A549 (cell line): ENCODE results near the gene PRKCE. TPM values are rescaled to one million over a fixed set of nuclear protein-coding genes. Genes with fewer than 3 reads are reported as not detected.

Experiments
- ATAC-seq, 2 experiments: fragments of 200-7000 bp in 1 of 2; fragments of >200 bp in 1 of 2; cut with Nextera tagmentation in 1 of 2; cut with Tn5 transposase in 1 of 2; 3 replicates each; pipeline versions ENCODE4 v1.8.0 to v1.9.1; 2018 to 2020; ENCODE audit warnings: mild to moderate bottlenecking in 1 of 2, moderate library complexity in 1 of 2
- CTCF ChIA-PET: fragments of 300-600 bp; sonication (Branson Sonifier 250); formaldehyde crosslinking; extraction: SDS; loops from one replicate; lab custom pipeline; 2021; ENCODE audit warnings: antibody characterized with exemption, inconsistent platforms; lab: Yijun Ruan, JAX
- POLR2A ChIA-PET: fragments of 350-600 bp; formaldehyde crosslinking; extraction: SDS; loops from one replicate; lab custom pipeline; 2021; ENCODE audit warnings: antibody characterized with exemption, inconsistent platforms; lab: Yijun Ruan, JAX
- DNase-seq, 2 experiments: peaks; one replicate each; pipeline versions ENCODE4 v3.0.0 to v3.0.0-alpha.2; 2011 to 2016; ENCODE audit warnings: low read depth in 1 of 2, low spot score in 1 of 2
- FAIRE-seq: peaks from 2 replicates; lab custom pipeline; 2011; peaks lifted over from hg19 to GRCh38; lab: Jason Lieb, UNC
- H3K27ac ChIP-seq, 2 experiments: fragments of >200 bp; sonication (Bioruptor Twin); formaldehyde crosslinking; 3 replicates each; pipeline ENCODE4 v1.5.1; 2016 to 2017
- H3K4me1 ChIP-seq: fragments of >200 bp; sonication (Bioruptor Twin); formaldehyde crosslinking; 3 replicates; pipeline ENCODE4 v1.6.1; 2016
- H3K4me2 ChIP-seq: fragments of >200 bp; sonication (Bioruptor Twin); formaldehyde crosslinking; 3 replicates; pipeline ENCODE4 v1.6.1; 2016
- H3K4me3 ChIP-seq: fragments of >200 bp; sonication (Bioruptor Twin); formaldehyde crosslinking; 3 replicates; pipeline ENCODE4 v1.5.1; 2016
- H3K9me3 ChIP-seq: fragments of >200 bp; sonication (Bioruptor Twin); formaldehyde crosslinking; 3 replicates; pipeline ENCODE4 v1.6.1; 2016
- ATOH8 ChIP-seq: fragments of 250-450 bp; sonication (Bioruptor Pico); IDR thresholded peaks from 2 replicates; pipeline ENCODE4 v1.5.0; 2020; ENCODE audit warnings: low read depth, mild to moderate bottlenecking, moderate library complexity
- CBX8 ChIP-seq: fragments of 200-600 bp; sonication (generic); IDR thresholded peaks from 2 replicates; pipeline ENCODE4 v1.6.1; 2016
- CHD2 ChIP-seq: fragments of 150-350 bp; IDR thresholded peaks from 2 replicates; pipeline ENCODE4 v1.6.1; 2014; ENCODE audit warnings: low read length; ENCODE audit not compliant: partially characterized antibody
- CHD4 ChIP-seq: fragments of 200-600 bp; sonication (generic); IDR thresholded peaks from 2 replicates; pipeline ENCODE4 v1.6.1; 2016; ENCODE audit warnings: antibody characterized with exemption, mild to moderate bottlenecking, borderline replicate concordance
- CTCF ChIP-seq: fragments of >200 bp; sonication (Bioruptor Twin); formaldehyde crosslinking; IDR thresholded peaks from 3 replicates; pipeline ENCODE4 v1.5.1; 2016
- EHF ChIP-seq: fragments of 250-450 bp; sonication (Bioruptor Pico); IDR thresholded peaks from 2 replicates; pipeline ENCODE4 v1.5.0; 2020; ENCODE audit warnings: mild to moderate bottlenecking
- EP300 ChIP-seq, 2 experiments: fragments of >200 bp; sonication (Bioruptor Twin); formaldehyde crosslinking; IDR thresholded peaks; 2 replicates in 1 of 2; 3 replicates in 1 of 2; pipeline ENCODE4 v1.6.1; 2016 to 2017
- ESRRA ChIP-seq: fragments of 150-350 bp; IDR thresholded peaks from 2 replicates; pipeline ENCODE4 v1.6.1; 2014; ENCODE audit warnings: mild to moderate bottlenecking, low read length, borderline replicate concordance
- FOSL2 ChIP-seq, 2 experiments: fragments of 450-650 bp in 1 of 2; fragments of >200 bp in 1 of 2; sonication (Bioruptor Twin) in 1 of 2; formaldehyde crosslinking; IDR thresholded peaks; 2 replicates each; pipeline versions ENCODE4 v1.5.0 to v1.6.1; 2016 to 2020; ENCODE audit warnings: mild to moderate bottlenecking in 1 of 2, moderate library complexity in 1 of 2
- FOXS1 ChIP-seq: fragments of 250-450 bp; sonication (Bioruptor Pico); IDR thresholded peaks from 2 replicates; pipeline ENCODE4 v1.5.0; 2020; ENCODE audit warnings: mild to moderate bottlenecking, moderate library complexity
- HEYL ChIP-seq: fragments of 250-450 bp; sonication (Bioruptor Pico); IDR thresholded peaks from 2 replicates; pipeline ENCODE4 v1.8.0; 2021; ENCODE audit warnings: mild to moderate bottlenecking, moderate library complexity
- JUN ChIP-seq, 2 experiments: fragments of >200 bp; sonication (Bioruptor Twin); formaldehyde crosslinking; IDR thresholded peaks; 2 replicates in 1 of 2; 3 replicates in 1 of 2; pipeline ENCODE4 v1.6.1; 2016 to 2017
- JUNB ChIP-seq: fragments of >200 bp; sonication (Bioruptor Twin); formaldehyde crosslinking; IDR thresholded peaks from 2 replicates; pipeline ENCODE4 v1.6.1; 2016
- MAZ ChIP-seq: fragments of 150-350 bp; IDR thresholded peaks from 2 replicates; pipeline ENCODE4 v1.6.1; 2014; ENCODE audit warnings: antibody characterized with exemption, low read depth, low read length, borderline replicate concordance
- PHF8 ChIP-seq: fragments of 200-600 bp; sonication (generic); IDR thresholded peaks from 2 replicates; pipeline ENCODE4 v1.6.1; 2016; ENCODE audit warnings: low read depth, mild to moderate bottlenecking, antibody characterized with exemption, moderate library complexity, borderline replicate concordance
- RFX5 ChIP-seq: fragments of 450-650 bp; IDR thresholded peaks from 2 replicates; pipeline ENCODE4 v1.7.1; 2014; ENCODE audit warnings: antibody characterized with exemption, mild to moderate bottlenecking, moderate library complexity
- ZNF302 ChIP-seq: fragments of 250-450 bp; sonication (Bioruptor Pico); IDR thresholded peaks from 2 replicates; pipeline ENCODE4 v1.9.0; 2021; ENCODE audit warnings: inconsistent platforms, mild to moderate bottlenecking, moderate library complexity
- WGBS: methylation state at CpG from one replicate; pipeline ENCODE4 v1.1.6; 2017; ENCODE audit errors: missing lambda C conversion rate; 5-methylcytosine and 5-hydroxymethylcytosine counted together
- polyA plus RNA-seq, 4 experiments: library from polyadenylated mRNA; depleted of rRNA in 3 of 4; stranded (reverse); fragments of >200 nt; fragmentation: RNase III in 1 of 4; extraction: RNeasy Plus Mini Kit Qiagen cat#74134 plus additional on column Dnase treatment in 1 of 4; gene quantifications; 2 replicates in 3 of 4; 3 replicates in 1 of 4; pipeline ENCODE4 v1.2.3, GENCODE V29; 2011 to 2017
- TF ChIP-seq, protein P1 (sequence below): IDR thresholded peaks from 2 replicates; pipeline ENCODE4 v1.6.1; 2012; ENCODE audit warnings: low read depth, borderline replicate concordance
- TF ChIP-seq, protein P2 (sequence below): IDR thresholded peaks from 2 replicates; pipeline ENCODE4 v1.6.1; 2012

Gene PRKCE
- polyA plus RNA-seq, 2 of the 4 experiments (the other 2 are of a cell fraction): 11.5 to 12.0 TPM

DNA sequence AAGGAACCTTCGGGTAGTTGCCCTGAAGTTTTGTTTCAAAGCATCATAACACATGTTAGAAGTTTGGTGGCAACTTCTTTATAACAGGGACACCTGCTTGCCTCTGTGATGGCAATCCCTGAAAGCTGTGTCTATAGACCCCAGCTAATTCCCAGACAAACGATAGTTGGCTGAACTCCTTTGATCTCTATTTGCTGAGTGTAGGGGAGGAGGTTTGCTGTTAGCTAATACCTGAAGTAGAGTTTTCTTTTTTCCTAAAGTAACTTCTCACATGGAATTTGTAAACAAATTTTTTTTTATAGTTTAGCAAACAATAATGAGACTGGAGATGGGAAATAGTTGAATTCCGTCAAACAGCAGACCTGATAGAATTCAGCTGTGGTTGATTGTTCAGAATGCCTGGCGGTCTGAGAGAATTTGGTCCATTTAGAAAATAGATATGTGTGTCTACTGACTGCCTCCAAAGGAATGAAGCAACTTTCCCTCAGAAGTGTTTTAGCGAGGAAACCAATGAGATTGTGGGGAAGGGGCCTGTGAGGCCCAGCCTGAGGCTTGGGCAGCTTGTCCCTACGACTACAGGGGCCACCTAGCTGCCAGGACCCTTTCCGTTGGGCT is 522.3 kb downstream of the PRKCE start:
- CTCF ChIA-PET: interaction anchor here (1.8 to 2.4 kb wide), 2 partner anchors 9 to 111 kb away, joined by 8 to 10 read pairs; no protein-coding TSS in a partner anchor
- TF ChIP-seq CBX8 (no peak), ZNF302 (no peak), EP300 (IDR thresholded peaks at IDR 0.05) (no peak), JUN (IDR thresholded peaks at IDR 0.05) (no peak), CHD2 (no peak), RFX5 (no peak), EHF (CRISPR knock-in tag) (no peak)
- WGBS: 84% methylated on average over 7 of the region's 7 CpGs

DNA sequence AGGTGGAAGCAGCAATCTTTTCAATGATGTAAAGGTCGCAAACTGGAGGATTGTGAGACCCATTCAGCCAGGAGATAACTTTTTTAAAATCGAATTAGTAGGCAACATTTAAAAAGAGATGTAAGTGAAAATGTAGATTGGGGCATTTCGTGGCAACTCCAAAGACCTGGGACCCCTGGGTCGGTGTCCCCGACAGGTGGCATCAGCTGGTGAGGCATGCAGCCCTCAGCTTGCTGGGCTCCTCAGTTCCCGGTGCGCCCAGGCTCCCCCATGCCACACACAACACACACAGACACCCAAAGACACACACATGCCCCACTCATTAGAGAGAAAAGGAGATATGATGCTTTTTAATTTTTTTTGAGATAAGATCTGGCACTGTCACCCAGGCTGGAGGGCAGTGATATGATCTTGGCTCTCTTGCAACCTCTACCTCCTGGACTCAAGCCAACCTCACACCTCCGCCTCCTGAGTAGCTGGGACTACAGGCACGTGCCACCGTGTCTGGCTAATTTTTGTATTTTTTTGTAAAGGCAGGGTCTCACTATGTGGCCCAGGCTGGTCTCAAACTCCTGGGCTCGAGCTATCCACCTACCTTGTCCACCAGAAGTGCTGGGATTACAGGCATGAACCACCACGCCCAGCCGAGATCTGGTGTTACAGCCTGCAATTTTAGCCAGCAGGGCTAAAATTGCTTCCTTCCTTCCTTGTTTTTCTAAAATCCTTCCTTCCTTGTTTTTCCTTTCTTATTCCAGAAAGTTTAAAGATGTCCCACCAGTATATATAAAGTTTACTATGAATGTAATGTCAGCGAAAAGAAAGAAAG is 523.1 kb downstream of the PRKCE start:
- CTCF ChIA-PET: interaction anchor here (1.8 to 2.4 kb wide), 2 partner anchors 10 to 111 kb away, joined by 8 to 10 read pairs; no protein-coding TSS in a partner anchor
- H3K4me3 ChIP-seq: no peak overlapping the region
- FAIRE-seq (no peak), DNase-seq (no peak), ATAC-seq (no peak)
- POLR2A ChIA-PET: no interaction called here
- peak overlapping the region in 1 of 2 experiments; percentile 89; a peak in 3 of 6 replicates for H3K27ac ChIP-seq
- H3K4me2 ChIP-seq: no peak overlapping the region
- no peaks in the 10 kb centered on the region for H3K9me3 ChIP-seq
- TF ChIP-seq FOXS1 (no peak), CHD4 (no peak), MAZ (no peak), ESRRA (no peak), CHD2 (no peak), PHF8 (no peak), RFX5 (no peak), FOSL2 (IDR thresholded peaks at IDR 0.05) (no peak), FOSL2 (CRISPR knock-in tag; IDR thresholded peaks at IDR 0.05) (no peak), HEYL (CRISPR knock-in tag) (no peak), CTCF (no peak), ATOH8 (no peak), JUNB (no peak)
- TF ChIP-seq, protein P1, sequence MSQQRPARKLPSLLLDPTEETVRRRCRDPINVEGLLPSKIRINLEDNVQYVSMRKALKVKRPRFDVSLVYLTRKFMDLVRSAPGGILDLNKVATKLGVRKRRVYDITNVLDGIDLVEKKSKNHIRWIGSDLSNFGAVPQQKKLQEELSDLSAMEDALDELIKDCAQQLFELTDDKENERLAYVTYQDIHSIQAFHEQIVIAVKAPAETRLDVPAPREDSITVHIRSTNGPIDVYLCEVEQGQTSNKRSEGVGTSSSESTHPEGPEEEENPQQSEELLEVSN: no peak
- TF ChIP-seq, protein P2, sequence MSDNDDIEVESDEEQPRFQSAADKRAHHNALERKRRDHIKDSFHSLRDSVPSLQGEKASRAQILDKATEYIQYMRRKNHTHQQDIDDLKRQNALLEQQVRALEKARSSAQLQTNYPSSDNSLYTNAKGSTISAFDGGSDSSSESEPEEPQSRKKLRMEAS: no peak
- WGBS: 86% methylated on average over 14 of the region's 14 CpGs
- H3K4me1 ChIP-seq: peaks cover 58% of the 10 kb centered on the region

More for the DNA sequence above, 522.3 kb downstream of the PRKCE start:
- DNase-seq: no peak
- no peak for FAIRE-seq
- POLR2A ChIA-PET: no interaction called here
- ATAC-seq: no peak
- H3K4me1 ChIP-seq: peaks cover 58% of the 10 kb centered on the region
- H3K4me2 ChIP-seq: no peak overlapping the region; the same call in 2 of the 3 replicates
- H3K27ac ChIP-seq: peak overlapping the region in 1 of 2 experiments; percentile 89; a peak in 3 of 6 replicates
- no peaks in the 10 kb centered on the region for H3K9me3 ChIP-seq
- H3K4me3 ChIP-seq: no peak overlapping the region
